ENCODE measurements around the gene TEX50. TPM values are rescaled to one million over a fixed set of nuclear protein-coding genes. Genes with fewer than 3 reads are reported as not detected.
"Not testable (repeated sequence)": the region's sequence is repeated elsewhere in the genome, so short reads cannot be mapped to it uniquely, and the experiment has no call there.

TEX50 gene
- total RNA-seq, 4 donors from 2014 or later: not detected

- H3K4me3 ChIP-seq (ENCODE audit: low read depth, poor library complexity, severe bottlenecking): no peak overlapping the region
- intact Hi-C loops (cut with DNase I; ENCODE audit: low total_unique reads): no loop called here
- no peak for DNase-seq (ENCODE audit: low spot score in 2 of 2)
- no peak for TF ChIP-seq POLR2A (IDR thresholded peaks at IDR 0.05)
- TF ChIP-seq, protein P1, sequence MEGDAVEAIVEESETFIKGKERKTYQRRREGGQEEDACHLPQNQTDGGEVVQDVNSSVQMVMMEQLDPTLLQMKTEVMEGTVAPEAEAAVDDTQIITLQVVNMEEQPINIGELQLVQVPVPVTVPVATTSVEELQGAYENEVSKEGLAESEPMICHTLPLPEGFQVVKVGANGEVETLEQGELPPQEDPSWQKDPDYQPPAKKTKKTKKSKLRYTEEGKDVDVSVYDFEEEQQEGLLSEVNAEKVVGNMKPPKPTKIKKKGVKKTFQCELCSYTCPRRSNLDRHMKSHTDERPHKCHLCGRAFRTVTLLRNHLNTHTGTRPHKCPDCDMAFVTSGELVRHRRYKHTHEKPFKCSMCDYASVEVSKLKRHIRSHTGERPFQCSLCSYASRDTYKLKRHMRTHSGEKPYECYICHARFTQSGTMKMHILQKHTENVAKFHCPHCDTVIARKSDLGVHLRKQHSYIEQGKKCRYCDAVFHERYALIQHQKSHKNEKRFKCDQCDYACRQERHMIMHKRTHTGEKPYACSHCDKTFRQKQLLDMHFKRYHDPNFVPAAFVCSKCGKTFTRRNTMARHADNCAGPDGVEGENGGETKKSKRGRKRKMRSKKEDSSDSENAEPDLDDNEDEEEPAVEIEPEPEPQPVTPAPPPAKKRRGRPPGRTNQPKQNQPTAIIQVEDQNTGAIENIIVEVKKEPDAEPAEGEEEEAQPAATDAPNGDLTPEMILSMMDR (IDR thresholded peaks at IDR 0.05): no peak
Measured at GRCh38 chr1:173682184-173682583, 47.0 kb downstream of the TEX50 start.

DNA sequence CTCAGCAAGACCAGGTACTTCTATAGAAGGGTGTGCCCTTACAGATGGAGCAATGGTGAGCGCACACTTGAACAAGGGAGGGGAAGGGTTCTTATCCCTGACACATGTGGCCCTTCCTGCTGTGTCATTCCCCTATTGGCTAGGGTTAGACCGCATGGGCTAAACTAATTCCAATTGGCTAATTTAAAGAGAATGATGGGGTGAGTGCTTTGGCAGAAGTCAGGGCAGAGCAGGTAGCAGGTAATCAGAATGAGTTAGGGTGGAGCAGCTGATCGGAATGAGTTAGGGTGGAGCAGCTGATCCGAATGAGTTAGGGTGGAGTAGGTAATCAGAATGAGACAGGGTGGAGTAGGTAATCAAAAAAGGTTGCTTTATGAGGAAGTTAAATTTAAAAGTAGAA, 48.7 kb downstream of the TEX50 start:
- H3K4me3 ChIP-seq (ENCODE audit: low read depth, poor library complexity, severe bottlenecking); intact Hi-C loops (cut with DNase I; ENCODE audit: low total_unique reads); DNase-seq (ENCODE audit: low spot score in 2 of 2): not testable (repeated sequence)
- 65 to 73% methylated on average over 4 of the region's 4 CpGs for WGBS, 2 donors

DNA sequence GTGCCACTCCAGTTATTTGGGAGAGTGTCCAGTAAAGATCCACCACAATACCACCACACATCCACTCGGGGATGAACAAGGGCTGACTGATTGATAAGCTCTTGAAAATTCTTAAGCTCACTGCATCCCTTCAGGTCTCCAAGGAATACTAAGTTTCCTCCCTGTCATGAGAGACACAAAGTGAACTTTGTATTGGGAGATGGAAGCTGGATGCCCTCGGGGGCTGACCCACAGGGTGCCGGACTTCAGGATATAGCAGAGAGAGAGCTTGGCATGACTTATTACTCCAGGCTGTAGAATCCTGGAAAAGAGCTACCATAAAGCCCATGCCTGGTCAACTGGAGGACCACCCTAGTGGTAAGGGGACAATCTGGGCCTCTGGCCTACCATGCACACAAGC, 50.0 kb downstream of the TEX50 start:
- intact Hi-C loops (cut with DNase I; ENCODE audit: low total_unique reads); H3K4me3 ChIP-seq (ENCODE audit: low read depth, poor library complexity, severe bottlenecking); DNase-seq (ENCODE audit: low spot score in 2 of 2): not testable (repeated sequence)
- 74 to 81% methylated on average over 3 of the region's 3 CpGs for WGBS, 2 donors

Other genes with a start within 250 kb of the TEX50 start
- gene PRDX6, start 158.0 kb upstream of the TEX50 start, total RNA-seq: 100 to 1,000 TPM; 143 to 211 (median 172) TPM
- gene SLC9C2, start 32.3 kb upstream of the TEX50 start, total RNA-seq: not detected
- gene ANKRD45, start 34.5 kb downstream of the TEX50 start, total RNA-seq: 1 to 10 TPM in 1 of 4 donors, not detected in 3; 1.1 TPM
- 10 to 100 TPM; 18.2 to 31.6 (median 19.9) TPM for gene KLHL20, start 79.6 kb downstream of the TEX50 start, total RNA-seq
- 1 to 10 TPM; 5.4 to 8.2 (median 7.1) TPM for gene DARS2, start 189.3 kb downstream of the TEX50 start, total RNA-seq
- 1 to 10 TPM; 2.7 to 6.8 (median 4.1) TPM for gene CENPL, start 189.5 kb downstream of the TEX50 start, total RNA-seq
- 100 to 1,000 TPM; 311 to 461 (median 384) TPM for gene GAS5, start 232.7 kb downstream of the TEX50 start, total RNA-seq
- gene ZBTB37, start 233.0 kb downstream of the TEX50 start, total RNA-seq: 1 to 10 TPM; 5.1 to 9.6 (median 7.3) TPM